Calu3 (cell line): ENCODE results near the gene TXN. TPM values are rescaled to one million over a fixed set of nuclear protein-coding genes. Genes with fewer than 3 reads are reported as not detected.

ENCODE experiments used
- BruUV-seq: library from RNA; stranded (reverse); fragments of 400-500 nt; replicated peaks from 2 replicates; lab custom pipeline; 2021; lab: Mats Ljungman, UMichigan
- CTCF ChIA-PET: fragments of 300-600 bp; sonication (Branson Sonifier 250); formaldehyde crosslinking; loops from one replicate; lab custom pipeline; 2022; ENCODE audit warnings: antibody characterized with exemption; lab: Charles Lee
- DNase-seq: peaks from one replicate; pipeline ENCODE4 v3.0.0; 2022
- H3K27ac Mint-ChIP-seq: one replicate; pipeline ENCODE4 v1.8.0; 2022; ENCODE audit warnings: mixed read lengths; ENCODE audit not compliant: unreplicated experiment
- H3K27me3 Mint-ChIP-seq: one replicate; pipeline ENCODE4 v1.8.0; 2022; ENCODE audit warnings: mixed read lengths; ENCODE audit not compliant: unreplicated experiment
- H3K36me3 Mint-ChIP-seq: one replicate; pipeline ENCODE4 v1.8.0; 2022; ENCODE audit warnings: mild to moderate bottlenecking, moderate library complexity, mixed read lengths; ENCODE audit not compliant: insufficient read depth, unreplicated experiment
- H3K4me1 Mint-ChIP-seq: one replicate; pipeline ENCODE4 v1.8.0; 2022; ENCODE audit warnings: mild to moderate bottlenecking, low read depth, mixed read lengths; ENCODE audit not compliant: unreplicated experiment
- H3K4me3 Mint-ChIP-seq: one replicate; pipeline ENCODE4 v1.8.0; 2022; ENCODE audit warnings: mild to moderate bottlenecking, low read depth, moderate library complexity, mixed read lengths; ENCODE audit not compliant: unreplicated experiment
- H3K9me3 Mint-ChIP-seq: one replicate; pipeline ENCODE4 v1.8.0; 2022; ENCODE audit warnings: low read depth, mixed read lengths; ENCODE audit not compliant: unreplicated experiment
- CTCF ChIP-seq: fragments of 200-600 bp; IDR thresholded peaks from one replicate; pipeline ENCODE4 v1.8.0; 2022; ENCODE audit warnings: antibody characterized with exemption; ENCODE audit not compliant: unreplicated experiment
- intact Hi-C: fragments of 100-400 bp; cut with micrococcal nuclease; formaldehyde crosslinking; loops from one replicate; pipeline ENCODE4 v1.10.0; 2022; ENCODE audit not compliant: unreplicated experiment
- total RNA-seq: library from RNA; stranded (reverse); gene quantifications from 2 replicates; pipeline ENCODE4 v1.2.3, GENCODE V29; 2022

Gene TXN
- total RNA-seq, 1 experiment from 2014 or later: 278 TPM

GRCh38 chr9:110220809-110221208 is 35.5 kb downstream of the TXN start:
- no peaks in the 10 kb centered on the region for H3K27me3 Mint-ChIP-seq
- CTCF ChIA-PET: no interaction called here
- H3K36me3 Mint-ChIP-seq: no peaks in the 10 kb centered on the region
- TF ChIP-seq CTCF: no peak
- H3K4me1 Mint-ChIP-seq: no peaks in the 10 kb centered on the region
- no peaks in the 10 kb centered on the region for H3K9me3 Mint-ChIP-seq
- no peak for DNase-seq
- no TSS peak for BruUV-seq
- no peak overlapping the region for H3K4me3 Mint-ChIP-seq
- intact Hi-C loops: no loop called here
- no peak overlapping the region for H3K27ac Mint-ChIP-seq

- intact Hi-C loops: loop anchor here (1.0 kb wide), 1 partner anchor 34 kb away; no protein-coding TSS in a partner anchor
- TF ChIP-seq CTCF: no peak
- H3K27me3 Mint-ChIP-seq: no peaks in the 10 kb centered on the region
- no peak for DNase-seq
- no peaks in the 10 kb centered on the region for H3K4me1 Mint-ChIP-seq
- H3K9me3 Mint-ChIP-seq: no peaks in the 10 kb centered on the region
- H3K36me3 Mint-ChIP-seq: no peaks in the 10 kb centered on the region
- H3K4me3 Mint-ChIP-seq: no peak overlapping the region
- H3K27ac Mint-ChIP-seq: no peak overlapping the region
- CTCF ChIA-PET: interaction anchor here (1.0 kb wide), 2 partner anchors 18 to 34 kb away, joined by 3 to 10 read pairs; no protein-coding TSS in a partner anchor
- no TSS peak for BruUV-seq
Measured at GRCh38 chr9:110217656-110218099, 38.6 kb downstream of the TXN start.

GRCh38 chr9:110214586-110215355 is 41.5 kb downstream of the TXN start:
- intact Hi-C loops: no loop called here
- TF ChIP-seq CTCF: no peak
- Mint-ChIP-seq H3K9me3 (peaks cover 3% of the 10 kb centered on the region), H3K27me3 (no peaks in the 10 kb centered on the region), H3K4me3 (no peak overlapping the region), H3K36me3 (no peaks in the 10 kb centered on the region), H3K4me1 (no peaks in the 10 kb centered on the region), H3K27ac (no peak overlapping the region)
- no peak for DNase-seq
- CTCF ChIA-PET: interaction anchor here (0.6 to 1.2 kb wide), 3 partner anchors 29 to 560 kb away, joined by 3 to 5 read pairs (median 3); no protein-coding TSS in a partner anchor
- BruUV-seq: no TSS peak

GRCh38 chr9:110214090-110214489 is 42.2 kb downstream of the TXN start:
- Mint-ChIP-seq H3K9me3 (peaks cover 3% of the 10 kb centered on the region), H3K27ac (no peak overlapping the region), H3K27me3 (no peaks in the 10 kb centered on the region), H3K36me3 (no peaks in the 10 kb centered on the region), H3K4me1 (no peaks in the 10 kb centered on the region), H3K4me3 (no peak overlapping the region)
- intact Hi-C loops: no loop called here
- BruUV-seq: no TSS peak
- DNase-seq: no peak
- TF ChIP-seq CTCF: no peak
- CTCF ChIA-PET: interaction anchor here (1.0 to 1.2 kb wide), 2 partner anchors 28 to 30 kb away, joined by 3 to 5 read pairs; no protein-coding TSS in a partner anchor
